GM12892 (cell line): ENCODE data around the gene NPR1.

Source experiments
- POLR2A ChIP-seq: IDR thresholded peaks from 2 replicates; pipeline ENCODE4 v1.6.1; 2011; ENCODE audit warnings: low read depth, low read length, control low read depth
- POLR2AphosphoS5 ChIP-seq: IDR thresholded peaks from 2 replicates; pipeline ENCODE4 v1.6.1; 2011; ENCODE audit warnings: low read depth, low read length, control low read depth
- TAF1 ChIP-seq: IDR thresholded peaks from 2 replicates; pipeline ENCODE4 v1.6.1; 2011; ENCODE audit warnings: low read depth, mild to moderate bottlenecking, control low read depth, low read length, borderline replicate concordance

DNA sequence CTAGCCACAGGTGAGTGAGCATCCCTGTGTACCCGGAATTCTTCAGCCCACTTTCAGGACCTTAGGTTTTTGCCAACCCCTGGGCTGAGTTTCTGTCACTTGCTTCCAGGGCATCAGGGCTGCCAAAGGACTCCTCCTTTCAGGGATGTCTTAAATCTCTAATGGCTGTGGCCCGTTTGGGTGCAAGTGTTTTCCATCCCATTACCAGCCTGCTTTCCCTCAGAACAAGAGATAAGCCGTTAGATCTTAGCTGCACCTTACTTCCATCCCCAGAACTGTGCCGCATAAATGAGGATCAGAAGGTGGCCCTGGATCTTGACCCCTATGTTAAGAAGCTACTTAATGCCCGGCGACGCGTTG is 19.3 kb upstream of the NPR1 start:
- TF ChIP-seq POLR2AphosphoS5 (no peak), POLR2A (no peak), TAF1 (no peak)
